Natural killer cell (primary cell): Measurements from ENCODE around the gene TRAPPC5. TPM values are rescaled to one million over a fixed set of nuclear protein-coding genes. Genes with fewer than 3 reads are reported as not detected.

Source experiments
- ATAC-seq, 3 donors: fragments of 150-1000 bp in 2 of 3; fragments of 200-7000 bp in 1 of 3; cut with Tn5 transposase; 1 replicate in 1 of 3; 2 replicates in 2 of 3; pipeline ENCODE4 v1.10.0; 2021; ENCODE audit warnings: mild to moderate bottlenecking in 2 of 3, moderate library complexity in 2 of 3
- DNase-seq, 2 donors: peaks; one replicate each; pipeline versions ENCODE4 v3.0.0 to v3.0.0-alpha.2; 2013 to 2021; ENCODE audit warnings: mixed read lengths in 1 of 2
- H3K27ac ChIP-seq: one replicate; pipeline ENCODE4 v1.5.1; 2013; ENCODE audit warnings: mild to moderate bottlenecking, low read length
- H3K27me3 ChIP-seq: one replicate; pipeline ENCODE4 v1.6.1; 2013; ENCODE audit warnings: low read length; ENCODE audit not compliant: control insufficient read depth, insufficient read depth
- H3K36me3 ChIP-seq: one replicate; pipeline ENCODE4 v1.6.1; 2013; ENCODE audit warnings: low read length; ENCODE audit not compliant: control insufficient read depth, insufficient read depth
- H3K4me1 ChIP-seq: one replicate; pipeline ENCODE4 v1.6.1; 2013; ENCODE audit warnings: low read length; ENCODE audit not compliant: control insufficient read depth, insufficient read depth
- H3K4me3 ChIP-seq: one replicate; pipeline ENCODE4 v1.5.1; 2013; ENCODE audit warnings: low read length
- H3K9me3 ChIP-seq: one replicate; pipeline ENCODE4 v1.6.1; 2013; ENCODE audit warnings: low read length; ENCODE audit not compliant: control insufficient read depth, insufficient read depth
- H3K27ac Mint-ChIP-seq, 2 donors: one replicate each; pipeline ENCODE4 v1.8.0; 2022; ENCODE audit warnings: mild to moderate bottlenecking in 2 of 2, mixed read lengths in 2 of 2, moderate library complexity in 1 of 2
- H3K27me3 Mint-ChIP-seq, 2 donors: one replicate each; pipeline ENCODE4 v1.8.0; 2022; ENCODE audit warnings: low read depth in 2 of 2, mixed read lengths in 2 of 2
- H3K36me3 Mint-ChIP-seq: one replicate; pipeline ENCODE4 v1.8.0; 2022; ENCODE audit warnings: mixed read lengths
- H3K4me1 Mint-ChIP-seq, 2 donors: one replicate each; pipeline ENCODE4 v1.8.0; 2022; ENCODE audit warnings: mixed read lengths in 2 of 2
- H3K4me3 Mint-ChIP-seq: one replicate; pipeline ENCODE4 v1.8.0; 2022; ENCODE audit warnings: mild to moderate bottlenecking, moderate library complexity, mixed read lengths
- H3K9me3 Mint-ChIP-seq, 2 donors: one replicate each; pipeline ENCODE4 v1.8.0; 2022; ENCODE audit warnings: mixed read lengths in 2 of 2
- WGBS: methylation state at CpG from one replicate; pipeline ENCODE4 v1.1.7; 2013; ENCODE audit warnings: missing lambda C conversion rate; ENCODE audit not compliant: insufficient coverage; 5-methylcytosine and 5-hydroxymethylcytosine counted together
- intact Hi-C: fragments of 100-400 bp; cut with micrococcal nuclease; formaldehyde crosslinking; loops from one replicate; pipeline ENCODE4 v1.14.2; 2022
- total RNA-seq, 4 donors: library from RNA; stranded (reverse); fragments of 120-200 nt in 1 of 4; gene quantifications; one replicate each; pipeline versions ENCODE4 v1.2.3 to v1.2.4, GENCODE V29; 2013 to 2022
- TF ChIP-seq, protein P1 (sequence below): fragments of 200-600 bp; IDR thresholded peaks from one replicate; pipeline ENCODE4 v1.8.0; 2022; ENCODE audit warnings: antibody characterized with exemption

TRAPPC5 gene
- total RNA-seq, 3 donors from 2014 or later (not counting 1 experiment from before 2014, with no cell fraction given) = 53.8 to 58.8 (median 54.2) TPM

GRCh38 chr19:7736148-7736547 is 55.5 kb downstream of the TRAPPC5 start:
- WGBS = 83% methylated on average over 1 of the region's 1 CpG
- Histone ChIP-seq H3K27ac (no peak overlapping the region), H3K27me3 (no peaks in the 10 kb centered on the region), H3K4me3 (no peak overlapping the region), H3K36me3 (no peaks in the 10 kb centered on the region), H3K4me1 (no peaks in the 10 kb centered on the region), H3K9me3 (no peaks in the 10 kb centered on the region)
- DNase-seq (no peak), ATAC-seq (no peak)
- TF ChIP-seq, protein P1, sequence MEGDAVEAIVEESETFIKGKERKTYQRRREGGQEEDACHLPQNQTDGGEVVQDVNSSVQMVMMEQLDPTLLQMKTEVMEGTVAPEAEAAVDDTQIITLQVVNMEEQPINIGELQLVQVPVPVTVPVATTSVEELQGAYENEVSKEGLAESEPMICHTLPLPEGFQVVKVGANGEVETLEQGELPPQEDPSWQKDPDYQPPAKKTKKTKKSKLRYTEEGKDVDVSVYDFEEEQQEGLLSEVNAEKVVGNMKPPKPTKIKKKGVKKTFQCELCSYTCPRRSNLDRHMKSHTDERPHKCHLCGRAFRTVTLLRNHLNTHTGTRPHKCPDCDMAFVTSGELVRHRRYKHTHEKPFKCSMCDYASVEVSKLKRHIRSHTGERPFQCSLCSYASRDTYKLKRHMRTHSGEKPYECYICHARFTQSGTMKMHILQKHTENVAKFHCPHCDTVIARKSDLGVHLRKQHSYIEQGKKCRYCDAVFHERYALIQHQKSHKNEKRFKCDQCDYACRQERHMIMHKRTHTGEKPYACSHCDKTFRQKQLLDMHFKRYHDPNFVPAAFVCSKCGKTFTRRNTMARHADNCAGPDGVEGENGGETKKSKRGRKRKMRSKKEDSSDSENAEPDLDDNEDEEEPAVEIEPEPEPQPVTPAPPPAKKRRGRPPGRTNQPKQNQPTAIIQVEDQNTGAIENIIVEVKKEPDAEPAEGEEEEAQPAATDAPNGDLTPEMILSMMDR = no peak
- intact Hi-C loops = no loop called here
- Mint-ChIP-seq H3K27me3 (peaks cover 14 to 27% of the 10 kb centered on the region in 2 donors), H3K9me3 (no peaks in the 10 kb centered on the region), H3K27ac (no peak overlapping the region), H3K4me1 (peaks cover 0 to 6% of the 10 kb centered on the region in 2 donors), H3K4me3 (no peak overlapping the region), H3K36me3 (no peaks in the 10 kb centered on the region)

- H3K36me3 ChIP-seq = no peaks in the 10 kb centered on the region
These were observed 56.6 kb downstream of the TRAPPC5 start for GRCh38 chr19:7737215-7737614.

More at GRCh38 chr19:7737215-7737614, 56.6 kb downstream of the TRAPPC5 start:
- Mint-ChIP-seq H3K36me3 (no peaks in the 10 kb centered on the region), H3K27me3 (peaks cover 14 to 25% of the 10 kb centered on the region in 2 donors), H3K4me3 (no peak overlapping the region), H3K4me1 (peaks cover 0 to 6% of the 10 kb centered on the region in 2 donors), H3K9me3 (no peaks in the 10 kb centered on the region), H3K27ac (no peak overlapping the region)
- 87% methylated on average over 11 of the region's 11 CpGs for WGBS
- no peak for ATAC-seq
- intact Hi-C loops = no loop called here
- Histone ChIP-seq H3K9me3 (no peaks in the 10 kb centered on the region), H3K4me1 (no peaks in the 10 kb centered on the region), H3K27me3 (no peaks in the 10 kb centered on the region), H3K4me3 (no peak overlapping the region), H3K27ac (no peak overlapping the region)
- no peak for DNase-seq
- TF ChIP-seq, protein P1 = no peak

Other genes with a start within 250 kb of the TRAPPC5 start
- gene PEX11G, start 191.8 kb upstream of the TRAPPC5 start, total RNA-seq = 1 to 10 TPM in 1 of 3 donors, under 1 TPM in 1, not detected in 1; 0.33 to 1.5 TPM
- gene ZNF358, start 164.7 kb upstream of the TRAPPC5 start, total RNA-seq = 10 to 100 TPM in 2 of 3 donors, 1 to 10 TPM in 1; 9.8 to 11.6 (median 10.9) TPM
- gene MCOLN1, start 158.2 kb upstream of the TRAPPC5 start, total RNA-seq = 10 to 100 TPM; 22.9 to 37.6 (median 27.8) TPM
- gene PNPLA6, start 145.1 kb upstream of the TRAPPC5 start, total RNA-seq = 100 to 1,000 TPM; 118 to 190 (median 125) TPM
- gene CAMSAP3, start 85.0 kb upstream of the TRAPPC5 start, total RNA-seq = under 1 TPM in 2 of 3 donors, not detected in 1; 0.24 to 0.34 TPM
- gene XAB2, start 51.3 kb upstream of the TRAPPC5 start, total RNA-seq = 10 to 100 TPM; 60.2 to 70.8 (median 67.7) TPM
- gene PET100, start 51.0 kb upstream of the TRAPPC5 start, total RNA-seq = 100 to 1,000 TPM in 2 of 3 donors, 10 to 100 TPM in 1; 92.0 to 139 (median 106) TPM
- 1 to 10 TPM; 5.4 to 8.4 (median 7.7) TPM for gene PCP2, start 47.1 kb upstream of the TRAPPC5 start, total RNA-seq
- 100 to 1,000 TPM; 366 to 409 (median 384) TPM for gene STXBP2, start 43.7 kb upstream of the TRAPPC5 start, total RNA-seq
- gene RETN, start 11.8 kb upstream of the TRAPPC5 start, total RNA-seq = 1 to 10 TPM in 1 of 3 donors, not detected in 2; 3.8 TPM
- gene MCEMP1, start 3.7 kb upstream of the TRAPPC5 start, total RNA-seq = 1 to 10 TPM in 2 of 3 donors, under 1 TPM in 1; 0.59 to 4.8 (median 1.8) TPM
- gene FCER2, start 21.3 kb downstream of the TRAPPC5 start, total RNA-seq = 1 to 10 TPM in 2 of 3 donors, under 1 TPM in 1; 0.52 to 1.2 (median 1.0) TPM
- gene CLEC4G, start 51.3 kb downstream of the TRAPPC5 start, total RNA-seq = not detected
- under 1 TPM in 1 of 3 donors, not detected in 2; 0.10 TPM for gene CD209, start 66.7 kb downstream of the TRAPPC5 start, total RNA-seq
- not detected for gene CLEC4M, start 82.4 kb downstream of the TRAPPC5 start, total RNA-seq
- 10 to 100 TPM in 2 of 3 donors, 1 to 10 TPM in 1; 9.6 to 13.5 (median 11.3) TPM for gene EVI5L, start 149.4 kb downstream of the TRAPPC5 start, total RNA-seq
- gene PRR36, start 193.6 kb downstream of the TRAPPC5 start, total RNA-seq = under 1 TPM; 0.11 to 0.13 (median 0.12) TPM
- not detected for gene LRRC8E, start 207.7 kb downstream of the TRAPPC5 start, total RNA-seq
- gene MAP2K7, start 223.0 kb downstream of the TRAPPC5 start, total RNA-seq = 100 to 1,000 TPM; 131 to 218 (median 159) TPM
- 1 to 10 TPM; 3.5 to 4.6 (median 4.4) TPM for gene TGFBR3L, start 234.0 kb downstream of the TRAPPC5 start, total RNA-seq
- 10 to 100 TPM; 22.1 to 32.4 (median 27.1) TPM for gene SNAPC2, start 239.5 kb downstream of the TRAPPC5 start, total RNA-seq
- under 1 TPM in 1 of 3 donors, not detected in 2; 0.39 TPM for gene CTXN1, start 245.3 kb downstream of the TRAPPC5 start, total RNA-seq